HCT116 (cell line): ENCODE results near the gene CHI3L2. TPM values are rescaled to one million over a fixed set of nuclear protein-coding genes. Genes with fewer than 3 reads are reported as not detected.

Experiments used
- ATAC-seq: fragments of 200-7000 bp; cut with Tn5 transposase; 2 replicates; pipeline ENCODE4 v1.9.1; 2020; ENCODE audit warnings: mild to moderate bottlenecking, moderate library complexity
- BruUV-seq: library from RNA; stranded (reverse); fragments of 400-500 nt; replicated peaks from 2 replicates; lab custom pipeline; 2021; lab: Mats Ljungman, UMichigan
- CTCF ChIA-PET: fragments of 300-600 bp; sonication (Branson Sonifier 250); formaldehyde crosslinking; loops from one replicate; lab custom pipeline; 2021; ENCODE audit warnings: antibody characterized with exemption; lab: Charles Lee
- POLR2A ChIA-PET: fragments of 300-600, 350-600 bp; sonication (Branson Sonifier 250); formaldehyde crosslinking; loops from one replicate; lab custom pipeline; 2021; ENCODE audit warnings: antibody characterized with exemption; lab: Charles Lee
- RAD21 ChIA-PET, 2 experiments: fragments of 300-600 bp; sonication (Branson Sonifier 250); formaldehyde crosslinking; loops; one replicate each; lab custom pipeline; 2023; ENCODE audit warnings: low total read pairs in 2 of 2; ENCODE audit not compliant: uncharacterized antibody in 2 of 2, unreplicated experiment in 2 of 2, low non-redundant PET in 1 of 2; lab: Charles Lee
- DNase-seq: peaks from one replicate; pipeline ENCODE4 v3.0.0-alpha.2; 2010; ENCODE audit warnings: low read depth, low spot score
- H2AFZ ChIP-seq: fragments of 200-600 bp; shearing (Covaris generic), sonication (generic); 2 replicates; pipeline ENCODE4 v1.6.1; 2017; ENCODE audit warnings: low read depth, mixed run types, mixed read lengths, antibody characterized with exemption, low read length; ENCODE audit not compliant: poor library complexity, severe bottlenecking
- H3K27ac ChIP-seq: 2 replicates; pipeline ENCODE4 v1.5.1; 2012; ENCODE audit warnings: low read depth, low read length
- H3K27me3 ChIP-seq: fragments of 200-600 bp; sonication (generic); 2 replicates; pipeline ENCODE4 v1.6.1; 2016; ENCODE audit warnings: mixed run types, low read length, mixed read lengths; ENCODE audit not compliant: insufficient read depth
- H3K36me3 ChIP-seq, 2 experiments: fragments of 200-500 bp in 1 of 2; fragments of 200-600 bp in 1 of 2; sonication (Bioruptor generic) in 1 of 2; sonication (generic) in 1 of 2; 2 replicates each; pipeline versions ENCODE4 v1.5.1 to v1.6.1; 2014 to 2016; ENCODE audit warnings: low read length in 2 of 2, inconsistent platforms in 1 of 2, mixed read lengths in 1 of 2, mixed run types in 1 of 2; ENCODE audit not compliant: insufficient read depth in 2 of 2, control insufficient read depth in 1 of 2
- H3K4me1 ChIP-seq, 2 experiments: fragments of 200-600 bp in 1 of 2; sonication (generic) in 1 of 2; 2 replicates each; pipeline versions ENCODE4 v1.5.1 to v1.6.1; 2012 to 2017; ENCODE audit warnings: low read length in 2 of 2, inconsistent platforms in 1 of 2, mild to moderate bottlenecking in 1 of 2, mixed read lengths in 1 of 2, mixed run types in 1 of 2, moderate library complexity in 1 of 2; ENCODE audit not compliant: insufficient read depth in 2 of 2, control insufficient read depth in 1 of 2
- H3K4me2 ChIP-seq: fragments of 200-600 bp; sonication (generic); 2 replicates; pipeline ENCODE4 v1.6.1; 2017; ENCODE audit warnings: mixed run types, low read length, mixed read lengths
- H3K4me3 ChIP-seq, 2 experiments: fragments of 200-600 bp in 1 of 2; sonication (generic) in 1 of 2; replicated peaks in 1 of 2; 2 replicates each; pipeline ENCODE4 v1.5.1; 2011 to 2016; ENCODE audit warnings: low read length in 2 of 2, control low read depth in 1 of 2, low read depth in 1 of 2, mild to moderate bottlenecking in 1 of 2, mixed read lengths in 1 of 2, mixed run types in 1 of 2
- H3K79me2 ChIP-seq: fragments of 200-600 bp; sonication (generic); 2 replicates; pipeline ENCODE4 v1.6.1; 2017; ENCODE audit warnings: mild to moderate bottlenecking, mixed run types, low read length, moderate library complexity, mixed read lengths; ENCODE audit not compliant: insufficient read depth
- H3K9ac ChIP-seq: fragments of 200-600 bp; sonication (generic); 2 replicates; pipeline ENCODE4 v1.6.1; 2016; ENCODE audit warnings: low read length, mixed read lengths
- H3K9me2 ChIP-seq: fragments of 200-600 bp; sonication (generic), shearing (Covaris generic); 2 replicates; pipeline ENCODE4 v1.6.1; 2017; ENCODE audit warnings: mixed run types, mild to moderate bottlenecking, moderate library complexity; ENCODE audit not compliant: insufficient read depth
- H3K9me3 ChIP-seq, 2 experiments: fragments of 200-500 bp in 1 of 2; fragments of 200-600 bp in 1 of 2; sonication (Bioruptor generic) in 1 of 2; sonication (generic) in 1 of 2; 2 replicates each; pipeline ENCODE4 v1.6.1; 2014 to 2017; ENCODE audit warnings: low read length in 2 of 2, mixed read lengths in 2 of 2, inconsistent platforms in 1 of 2, low read depth in 1 of 2, mild to moderate bottlenecking in 1 of 2, mixed run types in 1 of 2, moderate library complexity in 1 of 2; ENCODE audit not compliant: control insufficient read depth in 1 of 2, insufficient read depth in 1 of 2
- H4K20me1 ChIP-seq: fragments of 200-600 bp; sonication (generic), shearing (Covaris generic); 2 replicates; pipeline ENCODE4 v1.6.1; 2017; ENCODE audit warnings: mixed run types, mild to moderate bottlenecking, moderate library complexity; ENCODE audit not compliant: insufficient read depth
- ATF3 ChIP-seq: IDR thresholded peaks from 2 replicates; pipeline ENCODE4 v1.6.1; 2012
- CEBPB ChIP-seq: IDR thresholded peaks from 2 replicates; pipeline ENCODE4 v1.6.1; 2012; ENCODE audit warnings: low read depth
- CTCF ChIP-seq, 3 experiments: fragments of 200-600 bp in 1 of 3; sonication (generic) in 1 of 3; IDR thresholded peaks in 2 of 3; conservative IDR thresholded peaks in 1 of 3; 2 replicates each; pipeline ENCODE4 v1.5.1; 2012 to 2017; ENCODE audit warnings: low read depth in 2 of 3, low read length in 2 of 3, antibody characterized with exemption in 1 of 3, borderline replicate concordance in 1 of 3, control low read depth in 1 of 3, mild to moderate bottlenecking in 1 of 3, mixed read lengths in 1 of 3, mixed run types in 1 of 3, moderate library complexity in 1 of 3; ENCODE audit not compliant: insufficient read depth in 1 of 3
- EGR1 ChIP-seq: IDR thresholded peaks from 2 replicates; pipeline ENCODE4 v1.6.1; 2012; ENCODE audit warnings: low read depth
- EZH2 ChIP-seq: fragments of 200-600 bp; sonication (generic); IDR thresholded peaks from 2 replicates; pipeline ENCODE4 v1.6.1; 2017; ENCODE audit warnings: antibody characterized with exemption, mixed run types
- EZH2phosphoT487 ChIP-seq: fragments of 200-600 bp; IDR thresholded peaks from 2 replicates; pipeline ENCODE4 v1.6.1; 2018; ENCODE audit warnings: antibody characterized with exemption, borderline replicate concordance
- JUND ChIP-seq: IDR thresholded peaks from 2 replicates; pipeline ENCODE4 v1.6.1; 2012
- MAX ChIP-seq: IDR thresholded peaks from 2 replicates; pipeline ENCODE4 v1.6.1; 2012
- POLR2AphosphoS5 ChIP-seq: IDR thresholded peaks from 2 replicates; pipeline ENCODE4 v1.6.1; 2011; ENCODE audit warnings: mild to moderate bottlenecking, low read depth, low read length, moderate library complexity
- RAD21 ChIP-seq: IDR thresholded peaks from 2 replicates; pipeline ENCODE4 v1.6.1; 2012; ENCODE audit warnings: low read depth, mild to moderate bottlenecking
- REST ChIP-seq: IDR thresholded peaks from 2 replicates; pipeline ENCODE4 v1.6.1; 2012; ENCODE audit warnings: low read depth
- SIN3A ChIP-seq: IDR thresholded peaks from 2 replicates; pipeline ENCODE4 v1.6.1; 2012; ENCODE audit warnings: low read depth
- SP1 ChIP-seq: IDR thresholded peaks from 2 replicates; pipeline ENCODE4 v1.6.1; 2012; ENCODE audit warnings: low read depth
- TCF7L2 ChIP-seq: IDR thresholded peaks from 2 replicates; pipeline ENCODE4 v1.7.0; 2011; ENCODE audit warnings: borderline replicate concordance, inconsistent platforms; ENCODE audit not compliant: insufficient read depth, insufficient read length; ENCODE audit errors: extremely low read depth
- YY1 ChIP-seq: IDR thresholded peaks from 2 replicates; pipeline ENCODE4 v1.6.1; 2011; ENCODE audit warnings: low read length, low read depth, moderate library complexity, mild to moderate bottlenecking; ENCODE audit not compliant: insufficient replicate concordance; ENCODE audit errors: extremely low read depth
- ZBTB33 ChIP-seq: IDR thresholded peaks from 2 replicates; pipeline ENCODE4 v1.6.1; 2011; ENCODE audit warnings: mild to moderate bottlenecking, low read length, moderate library complexity; ENCODE audit not compliant: insufficient replicate concordance; ENCODE audit errors: extremely low read depth
- ZNF274 ChIP-seq: fragments of 200-500 bp; sonication (Bioruptor generic); IDR thresholded peaks from 2 replicates; pipeline ENCODE4 v1.6.1; 2014; ENCODE audit warnings: mild to moderate bottlenecking, low read depth, low read length, inconsistent platforms
- intact Hi-C: fragments of 100-400 bp; cut with micrococcal nuclease; formaldehyde crosslinking; loops from 2 replicates; pipeline ENCODE4 v1.10.0; 2022
- total RNA-seq: library from RNA; stranded (reverse); gene quantifications from one replicate; pipeline ENCODE4 v1.2.1, GENCODE V29; 2021; ENCODE audit not compliant: unreplicated experiment

The CHI3L2 gene
- total RNA-seq, 1 experiment from 2014 or later, result not detected

DNA sequence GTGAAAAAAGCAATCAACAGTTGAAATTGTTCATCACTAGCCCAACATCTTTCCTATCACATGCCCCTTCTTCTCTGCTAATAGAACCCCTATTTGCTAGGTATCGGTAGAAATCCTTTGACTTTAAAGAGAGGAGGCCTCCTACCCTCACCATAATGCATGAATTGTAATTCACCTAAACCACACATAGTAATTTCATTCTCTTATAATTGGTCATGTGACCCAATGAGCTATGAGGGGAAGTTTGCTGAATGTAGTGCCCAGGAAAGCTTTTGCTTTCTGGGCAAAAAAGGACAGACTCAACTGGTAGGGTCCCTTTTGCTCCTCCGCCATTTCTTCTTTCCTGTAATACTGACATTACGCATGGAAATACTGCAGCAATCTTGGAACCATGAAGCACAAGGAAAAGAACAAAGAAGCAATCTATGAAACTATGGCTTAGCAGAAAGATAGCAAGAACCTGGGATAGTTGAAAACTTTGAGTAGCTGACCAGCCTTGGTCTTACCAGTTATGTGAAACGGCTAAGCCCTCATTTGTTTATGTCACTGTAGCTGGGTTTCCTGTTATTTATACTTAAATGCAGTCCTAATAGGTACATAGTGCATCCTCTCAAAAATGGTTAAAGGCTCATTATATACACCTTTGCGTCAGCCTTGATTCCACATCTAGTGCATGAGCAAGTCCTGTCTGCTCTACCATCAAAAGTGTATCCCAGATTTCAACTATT lies 10.2 kb upstream of the CHI3L2 start:
- H3K36me3 ChIP-seq, result no peaks in the 10 kb centered on the region
- intact Hi-C loops, result no loop called here
- no peaks in the 10 kb centered on the region for H3K9me2 ChIP-seq
- H3K79me2 ChIP-seq, result no peaks in the 10 kb centered on the region
- H3K4me1 ChIP-seq, result peaks cover 0 to 2% of the 10 kb centered on the region in 2 experiments; a peak in 1 of 4 replicates
- DNase-seq (no peak), ATAC-seq (no peak)
- no peak overlapping the region for H3K27ac ChIP-seq
- CTCF ChIA-PET, result no interaction called here
- H3K9me3 ChIP-seq, result no peaks in the 10 kb centered on the region
- RAD21 ChIA-PET, result no interaction called here
- no TSS peak for BruUV-seq
- no peak overlapping the region for H3K4me3 ChIP-seq
- no peak overlapping the region for H2AFZ ChIP-seq
- H3K4me2 ChIP-seq, result no peak overlapping the region
- no peak overlapping the region for H3K9ac ChIP-seq
- POLR2A ChIA-PET, result no interaction called here
- H3K27me3 ChIP-seq, result no peaks in the 10 kb centered on the region
- no peak for TF ChIP-seq MAX
- no peak for TF ChIP-seq YY1
- no peak for TF ChIP-seq TCF7L2
- no peak for TF ChIP-seq POLR2AphosphoS5
- no peak for TF ChIP-seq ATF3
- no peak for TF ChIP-seq RAD21
- TF ChIP-seq EZH2, result no peak
- TF ChIP-seq SP1, result no peak
- no peak for TF ChIP-seq ZBTB33
- no peak for TF ChIP-seq CEBPB
- TF ChIP-seq CTCF (IDR thresholded peaks at IDR 0.05 in 2 of 3, conservative IDR thresholded peaks at IDR 0.05 in 1 of 3; ENCODE audit: borderline replicate concordance in 1 of 3, insufficient read depth in 1 of 3, low read depth in 2 of 3, low read length in 2 of 3), result no peak
- no peak for TF ChIP-seq JUND
- TF ChIP-seq EGR1, result no peak
- no peak for TF ChIP-seq EZH2phosphoT487
- TF ChIP-seq SIN3A, result no peak
- no peak for TF ChIP-seq REST
- TF ChIP-seq ZNF274, result no peak
- no peaks in the 10 kb centered on the region for H4K20me1 ChIP-seq
